ENCODE measurements around the gene SH3BGRL3.

- TF ChIP-seq EZH2 (IDR thresholded peaks at IDR 0.05; ENCODE audit: insufficient read depth, poor library complexity, severe bottlenecking) = no peak
- no peak for TF ChIP-seq EZH2phosphoT487 (IDR thresholded peaks at IDR 0.05; ENCODE audit: insufficient read depth, low read depth)
These were observed 2.6 kb upstream of the SH3BGRL3 start for GRCh38 chr1:26277261-26277661.

Measured in GM23248 (cell line).